Peyer's patch (tissue), 4 donors: ENCODE measurements around the gene ZNF607. TPM values are rescaled to one million over a fixed set of nuclear protein-coding genes. Genes with fewer than 3 reads are reported as not detected.

ENCODE experiments used
- DNase-seq, 3 donors: peaks; one replicate each; pipeline ENCODE4 v3.0.0-alpha.2; 2017 to 2019
- H3K27ac ChIP-seq, 4 donors: fragments of 200-600 bp; sonication (generic); one replicate each; pipeline ENCODE4 v1.5.1; 2016 to 2019
- H3K27me3 ChIP-seq, 2 donors: fragments of 200-600 bp; sonication (generic); one replicate each; pipeline ENCODE4 v1.5.1; 2019
- H3K36me3 ChIP-seq, 3 donors: fragments of 200-600 bp; sonication (generic); one replicate each; pipeline ENCODE4 v1.5.1; 2016 to 2019
- H3K4me1 ChIP-seq, 4 donors: fragments of 200-600 bp; sonication (generic); one replicate each; pipeline ENCODE4 v1.5.1; 2016 to 2019
- H3K4me3 ChIP-seq, 4 donors: fragments of 200-600 bp; sonication (generic); 1 replicate in 3 of 4; 2 replicates in 1 of 4; pipeline ENCODE4 v1.5.1; 2016 to 2019; ENCODE audit warnings: mild to moderate bottlenecking in 1 of 4
- H3K9me3 ChIP-seq, 4 donors: fragments of 200-600 bp; sonication (generic); one replicate each; pipeline ENCODE4 v1.5.1; 2016 to 2019; ENCODE audit warnings: mild to moderate bottlenecking in 1 of 4
- POLR2A ChIP-seq, 2 donors: fragments of 450-650 bp; IDR thresholded peaks; one replicate each; pipeline ENCODE4 v1.5.1; 2017; ENCODE audit warnings: antibody characterized with exemption in 2 of 2, mild to moderate bottlenecking in 2 of 2, moderate library complexity in 2 of 2
- total RNA-seq, 4 donors: library from RNA; depleted of rRNA; stranded (reverse); fragments of >200 nt; gene quantifications; one replicate each; pipeline ENCODE4 v1.1.0, GENCODE V29; 2016
- TF ChIP-seq, protein P1 (sequence below), 6 experiments: fragments of 450-650 bp in 4 of 6; fragments of 200-600 bp in 2 of 6; sonication (generic) in 1 of 6; IDR thresholded peaks; one replicate each; pipeline ENCODE4 v1.5.1; 2017 to 2019; ENCODE audit warnings: antibody characterized with exemption in 6 of 6, mild to moderate bottlenecking in 3 of 6, moderate library complexity in 1 of 6

The ZNF607 gene
- total RNA-seq, 4 donors from 2014 or later: 1.7 to 12.5 (median 2.2) TPM

DNA sequence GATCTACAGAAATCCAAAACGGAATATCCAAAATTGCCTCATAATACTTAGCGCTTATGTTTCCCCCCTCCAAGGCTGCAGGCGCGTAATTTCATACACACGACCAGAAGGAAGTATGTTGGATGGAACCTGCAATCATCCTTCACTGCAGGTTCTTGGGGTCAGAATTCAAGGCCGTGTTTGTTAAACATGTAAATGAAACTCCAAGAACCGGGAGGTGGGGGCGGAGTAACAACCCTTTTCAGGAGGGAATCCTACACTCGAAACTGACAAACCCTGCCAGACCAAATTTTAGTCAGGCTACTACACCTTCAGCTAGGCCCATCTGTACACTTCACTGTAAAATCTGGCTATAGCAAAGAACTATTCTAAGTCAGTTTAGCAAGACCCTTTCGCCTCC is 1.3 kb downstream of the ZNF607 start:
- no peaks in the 10 kb centered on the region for H3K9me3 ChIP-seq
- no peak overlapping the region for H3K27ac ChIP-seq
- H3K36me3 ChIP-seq: peaks cover 0 to 9% (median 0%) of the 10 kb centered on the region in 3 donors
- H3K4me3 ChIP-seq: peak overlapping the region in 2 of 4 donors; percentile 63 to 91
- TF ChIP-seq POLR2A (IDR thresholded peaks at IDR 0.05): no peak
- TF ChIP-seq, protein P1, sequence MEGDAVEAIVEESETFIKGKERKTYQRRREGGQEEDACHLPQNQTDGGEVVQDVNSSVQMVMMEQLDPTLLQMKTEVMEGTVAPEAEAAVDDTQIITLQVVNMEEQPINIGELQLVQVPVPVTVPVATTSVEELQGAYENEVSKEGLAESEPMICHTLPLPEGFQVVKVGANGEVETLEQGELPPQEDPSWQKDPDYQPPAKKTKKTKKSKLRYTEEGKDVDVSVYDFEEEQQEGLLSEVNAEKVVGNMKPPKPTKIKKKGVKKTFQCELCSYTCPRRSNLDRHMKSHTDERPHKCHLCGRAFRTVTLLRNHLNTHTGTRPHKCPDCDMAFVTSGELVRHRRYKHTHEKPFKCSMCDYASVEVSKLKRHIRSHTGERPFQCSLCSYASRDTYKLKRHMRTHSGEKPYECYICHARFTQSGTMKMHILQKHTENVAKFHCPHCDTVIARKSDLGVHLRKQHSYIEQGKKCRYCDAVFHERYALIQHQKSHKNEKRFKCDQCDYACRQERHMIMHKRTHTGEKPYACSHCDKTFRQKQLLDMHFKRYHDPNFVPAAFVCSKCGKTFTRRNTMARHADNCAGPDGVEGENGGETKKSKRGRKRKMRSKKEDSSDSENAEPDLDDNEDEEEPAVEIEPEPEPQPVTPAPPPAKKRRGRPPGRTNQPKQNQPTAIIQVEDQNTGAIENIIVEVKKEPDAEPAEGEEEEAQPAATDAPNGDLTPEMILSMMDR (IDR thresholded peaks at IDR 0.05): no peak
- H3K27me3 ChIP-seq: no peaks in the 10 kb centered on the region
- H3K4me1 ChIP-seq: peaks cover 0 to 8% (median 6%) of the 10 kb centered on the region in 4 donors
- DNase-seq: no peak

DNA sequence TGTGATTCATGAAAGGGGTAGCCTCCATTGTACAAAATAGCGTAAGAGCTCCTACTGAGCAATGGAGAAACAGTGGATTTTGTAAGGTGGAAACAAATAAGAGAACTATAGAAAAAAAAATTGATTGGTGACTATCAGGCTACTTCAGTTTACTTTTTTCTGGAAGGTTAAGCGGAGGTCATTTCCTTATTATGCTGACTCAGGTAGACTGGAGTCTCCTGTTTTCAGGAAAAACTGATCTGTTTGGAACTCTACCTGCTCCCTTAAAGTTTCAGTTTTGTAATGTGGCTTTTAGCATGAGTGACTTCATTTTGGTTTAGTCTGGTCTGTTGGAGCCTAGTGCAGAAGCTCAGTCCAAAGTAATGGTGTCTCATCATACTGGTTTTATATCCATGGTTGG is 3.4 kb downstream of the ZNF607 start:
- DNase-seq: no peak
- no peak for TF ChIP-seq POLR2A (IDR thresholded peaks at IDR 0.05)
- TF ChIP-seq, protein P1 (IDR thresholded peaks at IDR 0.05): no peak

DNA sequence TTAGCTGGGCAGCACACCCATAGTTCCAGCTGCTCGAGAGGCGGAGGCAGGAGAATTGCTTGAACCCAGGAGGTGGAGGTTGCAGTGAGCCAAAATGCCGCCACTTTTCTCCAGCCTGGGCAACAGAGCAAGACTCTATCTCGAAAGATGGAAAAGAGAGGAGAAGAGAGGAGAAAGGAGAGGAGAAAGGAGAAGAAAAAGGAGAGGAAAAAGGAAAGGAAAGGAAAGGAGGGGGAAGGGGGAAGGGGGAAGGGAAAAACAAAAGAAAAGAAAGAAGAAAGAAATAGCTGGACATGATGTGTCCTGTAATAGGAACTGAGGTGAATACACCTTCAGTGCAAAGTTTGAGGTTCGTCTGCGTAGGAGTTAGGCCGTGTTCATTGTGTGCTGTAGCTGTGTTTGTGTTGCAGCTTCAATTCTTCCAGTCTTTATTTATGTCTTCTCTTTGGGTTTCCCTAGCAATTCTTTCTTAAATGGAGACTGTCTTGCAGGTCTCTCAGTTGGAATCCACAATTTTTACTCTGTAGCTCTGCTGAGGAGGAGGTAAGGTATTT is 13.4 kb downstream of the ZNF607 start:
- peaks cover 0 to 51% (median 0%) of the 10 kb centered on the region in 3 donors for H3K36me3 ChIP-seq
- no peak for TF ChIP-seq POLR2A (IDR thresholded peaks at IDR 0.05)
- H3K27me3 ChIP-seq: no peaks in the 10 kb centered on the region
- peaks cover 0 to 12% (median 0%) of the 10 kb centered on the region in 4 donors for H3K9me3 ChIP-seq
- no peak overlapping the region for H3K27ac ChIP-seq
- DNase-seq: no peak
- H3K4me3 ChIP-seq: no peak overlapping the region
- no peaks in the 10 kb centered on the region for H3K4me1 ChIP-seq

More for the DNA sequence above, 3.4 kb downstream of the ZNF607 start:
- H3K9me3 ChIP-seq: no peaks in the 10 kb centered on the region
- no peaks in the 10 kb centered on the region for H3K27me3 ChIP-seq
- no peak overlapping the region for H3K4me3 ChIP-seq
- peaks cover 0 to 8% (median 6%) of the 10 kb centered on the region in 4 donors for H3K4me1 ChIP-seq
- no peak overlapping the region for H3K27ac ChIP-seq
- H3K36me3 ChIP-seq: peaks cover 0 to 14% (median 0%) of the 10 kb centered on the region in 3 donors

GRCh38 chr19:37699057-37699456 is 20.5 kb downstream of the ZNF607 start:
- Histone ChIP-seq H3K27me3 (no peaks in the 10 kb centered on the region), H3K36me3 (peaks cover 0 to 26% (median 5%) of the 10 kb centered on the region in 3 donors), H3K4me3 (no peak overlapping the region), H3K4me1 (no peaks in the 10 kb centered on the region), H3K9me3 (peaks cover 0 to 30% (median 2%) of the 10 kb centered on the region in 4 donors), H3K27ac (no peak overlapping the region)
- DNase-seq: no peak
- no peak for TF ChIP-seq POLR2A (IDR thresholded peaks at IDR 0.05)
- TF ChIP-seq, protein P1 (IDR thresholded peaks at IDR 0.05): no peak

DNA sequence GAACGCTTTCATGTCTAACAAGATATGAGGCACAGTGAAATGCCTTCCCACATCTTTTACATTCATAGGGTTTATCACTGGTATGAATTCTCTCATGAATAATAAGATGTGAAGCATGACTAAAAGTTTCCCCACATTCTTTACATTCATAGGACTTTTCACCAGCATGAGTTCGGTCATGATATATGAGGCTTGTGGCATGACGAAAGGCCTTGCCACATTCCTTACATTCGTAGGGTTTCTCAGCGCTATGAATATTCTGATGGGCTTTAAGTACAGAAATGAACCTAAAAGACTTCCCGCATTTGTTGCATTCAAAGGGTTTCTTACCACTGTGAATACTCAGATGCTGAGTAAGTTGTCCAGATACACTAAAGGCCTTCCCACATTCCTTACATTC is 21.3 kb downstream of the ZNF607 start:
- H3K36me3 ChIP-seq: peaks cover 0 to 21% (median 5%) of the 10 kb centered on the region in 3 donors
- TF ChIP-seq, protein P1 (IDR thresholded peaks at IDR 0.05): no peak
- TF ChIP-seq POLR2A (IDR thresholded peaks at IDR 0.05): no peak

DNA sequence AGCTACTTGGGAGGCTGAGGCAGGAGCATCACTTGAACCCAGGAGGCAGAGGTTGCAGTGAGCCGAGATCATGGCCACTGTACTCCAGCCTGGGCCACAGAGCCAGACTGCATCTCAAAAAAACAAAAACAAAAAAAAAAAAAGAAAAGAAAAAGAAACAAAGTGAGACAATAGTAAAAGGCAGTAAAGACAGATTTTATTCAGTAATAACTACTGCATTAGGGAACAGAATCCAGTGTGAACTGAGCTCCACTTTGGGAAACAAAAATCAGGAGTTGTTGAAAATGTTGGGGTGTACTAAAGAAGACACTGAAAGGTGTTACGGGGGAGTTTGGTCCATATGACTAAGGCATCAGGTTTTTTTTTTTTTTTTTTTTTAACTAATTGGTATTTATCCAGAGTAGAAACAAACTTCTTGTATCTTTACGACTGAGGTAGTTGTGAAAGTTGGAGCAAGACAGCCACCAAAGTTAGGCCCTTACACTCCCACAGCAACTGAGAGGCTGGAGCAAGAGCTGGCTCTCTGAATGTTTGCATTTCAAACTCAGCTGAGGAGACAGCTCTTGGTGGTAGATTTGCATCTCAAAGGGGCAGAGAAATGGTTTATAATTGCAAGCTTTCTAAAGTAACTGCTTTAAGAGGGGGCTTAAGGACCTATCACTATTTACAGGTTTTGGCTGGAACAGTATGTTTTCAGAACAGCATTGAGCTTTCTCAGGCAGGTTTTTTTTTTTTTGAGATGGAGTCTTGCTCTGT is 24.2 kb downstream of the ZNF607 start:
- Histone ChIP-seq H3K27me3 (no peaks in the 10 kb centered on the region), H3K27ac (no peak overlapping the region), H3K36me3 (peaks cover 0 to 17% (median 5%) of the 10 kb centered on the region in 3 donors), H3K4me1 (no peaks in the 10 kb centered on the region), H3K4me3 (no peak overlapping the region), H3K9me3 (peaks cover 0 to 27% (median 4%) of the 10 kb centered on the region in 4 donors)
- TF ChIP-seq, protein P1 (IDR thresholded peaks at IDR 0.05): no peak
- TF ChIP-seq POLR2A (IDR thresholded peaks at IDR 0.05): no peak
- no peak for DNase-seq

More for the DNA sequence above, 21.3 kb downstream of the ZNF607 start:
- H3K9me3 ChIP-seq: peaks cover 0 to 32% (median 2%) of the 10 kb centered on the region in 4 donors
- no peaks in the 10 kb centered on the region for H3K27me3 ChIP-seq
- no peaks in the 10 kb centered on the region for H3K4me1 ChIP-seq
- no peak for DNase-seq
- no peak overlapping the region for H3K27ac ChIP-seq
- no peak overlapping the region for H3K4me3 ChIP-seq
